ENCODE results near the gene SLC24A2.

Gene SLC24A2

GRCh38 chr9:19799784-19800183 is 10.9 kb upstream of the SLC24A2 start:
- Histone ChIP-seq H3K36me3 (ENCODE audit: control insufficient read depth, insufficient read depth, low read length) (no peaks in the 10 kb centered on the region), H3K9me3 (ENCODE audit: control insufficient read depth, low read length) (no peaks in the 10 kb centered on the region), H3K27ac (ENCODE audit: insufficient read depth, low read length, poor library complexity, severe bottlenecking) (no peak overlapping the region), H3K4me1 (ENCODE audit: control insufficient read depth, insufficient read depth, low read length, poor library complexity, severe bottlenecking) (no peaks in the 10 kb centered on the region), H3K27me3 (replicated peaks; ENCODE audit: control insufficient read depth, insufficient read depth, low read length, poor library complexity, severe bottlenecking) (no peaks in the 10 kb centered on the region), H3K4me3 (ENCODE audit: insufficient read depth, low read depth, low read length, poor library complexity, severe bottlenecking) (no peak overlapping the region)
- DNase-seq = no peak

DNA sequence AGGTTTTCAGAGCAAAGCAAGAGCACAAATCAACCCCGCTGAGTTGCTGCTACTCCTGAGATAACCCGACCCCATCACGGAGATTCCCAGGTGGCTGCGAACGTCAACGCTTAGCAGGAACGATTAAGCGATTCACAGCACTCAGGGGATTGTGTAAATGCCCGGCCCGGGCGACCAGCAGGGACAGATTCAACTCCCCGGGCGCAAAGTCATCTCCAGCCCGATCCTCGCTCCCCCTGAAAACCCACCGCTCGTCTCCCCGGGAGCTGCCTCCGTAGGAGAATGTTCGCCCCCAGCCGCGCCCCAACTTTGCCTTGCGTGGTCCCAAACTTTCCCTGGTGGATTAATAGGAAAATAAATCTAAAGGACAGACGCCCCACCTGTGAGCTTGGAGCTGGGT is 685 bp downstream of the SLC24A2 start:
- no peaks in the 10 kb centered on the region for H3K36me3 ChIP-seq (ENCODE audit: control insufficient read depth, insufficient read depth, low read length)
- H3K4me1 ChIP-seq (ENCODE audit: control insufficient read depth, insufficient read depth, low read length, poor library complexity, severe bottlenecking) = no peaks in the 10 kb centered on the region
- H3K27ac ChIP-seq (ENCODE audit: insufficient read depth, low read length, poor library complexity, severe bottlenecking) = no peak overlapping the region
- DNase-seq = no peak
- H3K27me3 ChIP-seq (replicated peaks; ENCODE audit: control insufficient read depth, insufficient read depth, low read length, poor library complexity, severe bottlenecking) = peaks cover 4% of the 10 kb centered on the region
- H3K9me3 ChIP-seq (ENCODE audit: control insufficient read depth, low read length) = no peaks in the 10 kb centered on the region
- no peak overlapping the region for H3K4me3 ChIP-seq (ENCODE audit: insufficient read depth, low read depth, low read length, poor library complexity, severe bottlenecking)

DNA sequence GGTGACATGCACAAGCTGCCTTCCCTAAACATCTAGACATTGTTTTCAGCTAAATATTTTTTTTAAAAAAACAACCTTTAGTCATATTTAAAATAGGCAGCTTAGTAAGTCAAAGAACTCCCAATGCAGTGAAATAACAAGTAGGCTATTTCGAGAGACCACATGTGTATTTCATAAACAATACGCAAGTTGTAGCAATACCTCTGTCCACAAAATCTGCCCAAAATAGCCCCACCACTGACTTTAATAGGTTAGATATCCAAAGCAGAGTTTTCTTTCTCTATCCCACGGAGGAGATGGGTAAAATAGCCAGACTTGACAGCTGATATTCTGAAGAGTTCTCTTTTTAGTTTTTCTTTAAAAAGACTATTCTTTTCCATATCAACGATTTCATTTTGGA is 1.2 kb downstream of the SLC24A2 start:
- Histone ChIP-seq H3K27ac (ENCODE audit: insufficient read depth, low read length, poor library complexity, severe bottlenecking) (no peak overlapping the region), H3K36me3 (ENCODE audit: control insufficient read depth, insufficient read depth, low read length) (no peaks in the 10 kb centered on the region), H3K27me3 (replicated peaks; ENCODE audit: control insufficient read depth, insufficient read depth, low read length, poor library complexity, severe bottlenecking) (peaks cover 4% of the 10 kb centered on the region), H3K9me3 (ENCODE audit: control insufficient read depth, low read length) (no peaks in the 10 kb centered on the region), H3K4me1 (ENCODE audit: control insufficient read depth, insufficient read depth, low read length, poor library complexity, severe bottlenecking) (no peaks in the 10 kb centered on the region), H3K4me3 (ENCODE audit: insufficient read depth, low read depth, low read length, poor library complexity, severe bottlenecking) (no peak overlapping the region)
- no peak for DNase-seq

DNA sequence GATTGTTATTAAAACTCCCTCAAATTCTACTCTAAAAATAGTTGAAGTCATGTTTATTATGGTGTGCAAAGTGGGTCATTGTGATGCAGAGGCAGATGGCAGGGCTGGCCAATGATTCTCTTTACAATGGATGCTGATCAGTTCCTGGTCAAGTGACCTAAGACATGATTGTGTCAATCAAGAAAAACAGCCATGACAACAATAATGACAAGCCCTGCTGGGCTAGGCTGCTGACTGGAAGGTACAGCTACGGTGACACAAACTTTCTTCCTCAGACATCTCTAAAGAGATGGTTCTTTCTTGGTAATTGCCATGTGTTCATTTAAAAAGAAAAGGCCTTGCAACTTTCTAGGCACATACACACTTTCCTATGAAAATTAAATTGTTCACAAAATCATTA is 3.6 kb downstream of the SLC24A2 start:
- Histone ChIP-seq H3K27ac (ENCODE audit: insufficient read depth, low read length, poor library complexity, severe bottlenecking) (no peak overlapping the region), H3K4me3 (ENCODE audit: insufficient read depth, low read depth, low read length, poor library complexity, severe bottlenecking) (no peak overlapping the region), H3K9me3 (ENCODE audit: control insufficient read depth, low read length) (no peaks in the 10 kb centered on the region), H3K36me3 (ENCODE audit: control insufficient read depth, insufficient read depth, low read length) (no peaks in the 10 kb centered on the region), H3K4me1 (ENCODE audit: control insufficient read depth, insufficient read depth, low read length, poor library complexity, severe bottlenecking) (no peaks in the 10 kb centered on the region), H3K27me3 (replicated peaks; ENCODE audit: control insufficient read depth, insufficient read depth, low read length, poor library complexity, severe bottlenecking) (peaks cover 4% of the 10 kb centered on the region)
- no peak for DNase-seq

DNA sequence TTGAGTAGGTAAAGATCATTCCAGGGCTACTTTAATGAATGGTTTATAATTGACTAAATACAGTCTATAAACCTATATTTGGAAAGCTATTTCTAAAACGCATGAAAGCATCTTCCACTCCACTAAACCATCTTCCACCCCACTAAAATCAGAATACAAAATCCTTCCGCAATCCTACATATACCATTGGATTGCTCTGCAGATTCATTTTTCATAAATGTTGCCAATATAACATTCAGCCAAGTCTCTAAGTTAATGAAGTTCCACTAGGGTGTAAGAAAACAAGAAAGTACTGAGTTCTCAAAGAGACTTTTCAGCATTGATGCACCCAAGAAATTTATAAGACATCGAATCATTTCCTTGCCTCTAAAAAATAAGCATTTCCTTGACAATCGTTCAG is 4.7 kb downstream of the SLC24A2 start:
- H3K36me3 ChIP-seq (ENCODE audit: control insufficient read depth, insufficient read depth, low read length) = no peaks in the 10 kb centered on the region
- H3K4me1 ChIP-seq (ENCODE audit: control insufficient read depth, insufficient read depth, low read length, poor library complexity, severe bottlenecking) = no peaks in the 10 kb centered on the region
- peaks cover 4% of the 10 kb centered on the region for H3K27me3 ChIP-seq (replicated peaks; ENCODE audit: control insufficient read depth, insufficient read depth, low read length, poor library complexity, severe bottlenecking)
- no peak for DNase-seq
- no peaks in the 10 kb centered on the region for H3K9me3 ChIP-seq (ENCODE audit: control insufficient read depth, low read length)
- no peak overlapping the region for H3K4me3 ChIP-seq (ENCODE audit: insufficient read depth, low read depth, low read length, poor library complexity, severe bottlenecking)
- H3K27ac ChIP-seq (ENCODE audit: insufficient read depth, low read length, poor library complexity, severe bottlenecking) = no peak overlapping the region

GRCh38 chr9:19783500-19783899 is 5.3 kb downstream of the SLC24A2 start:
- no peak for DNase-seq
- H3K9me3 ChIP-seq (ENCODE audit: control insufficient read depth, low read length) = no peaks in the 10 kb centered on the region
- peaks cover 4% of the 10 kb centered on the region for H3K27me3 ChIP-seq (replicated peaks; ENCODE audit: control insufficient read depth, insufficient read depth, low read length, poor library complexity, severe bottlenecking)
- no peaks in the 10 kb centered on the region for H3K4me1 ChIP-seq (ENCODE audit: control insufficient read depth, insufficient read depth, low read length, poor library complexity, severe bottlenecking)
- H3K4me3 ChIP-seq (ENCODE audit: insufficient read depth, low read depth, low read length, poor library complexity, severe bottlenecking) = no peak overlapping the region
- H3K36me3 ChIP-seq (ENCODE audit: control insufficient read depth, insufficient read depth, low read length) = no peaks in the 10 kb centered on the region
- no peak overlapping the region for H3K27ac ChIP-seq (ENCODE audit: insufficient read depth, low read length, poor library complexity, severe bottlenecking)

DNA sequence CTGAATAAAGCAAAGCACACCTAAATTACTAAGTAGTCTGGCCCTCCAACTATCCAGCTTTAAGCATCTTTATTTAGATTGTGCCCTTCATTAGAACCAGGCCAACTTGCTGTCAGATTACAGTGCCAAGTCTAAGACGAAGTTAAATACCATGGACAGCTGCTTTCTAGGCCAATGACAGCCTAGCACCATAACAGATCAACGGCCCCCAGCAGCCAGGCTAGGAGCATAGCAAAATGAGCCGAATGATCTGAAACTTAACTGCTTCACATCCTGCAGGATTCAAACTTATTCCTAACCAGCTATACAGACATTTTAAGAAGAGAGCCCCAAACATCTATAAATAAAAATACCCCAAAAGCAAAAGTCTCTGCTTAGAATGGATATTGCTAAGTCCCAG is 6.8 kb downstream of the SLC24A2 start:
- Histone ChIP-seq H3K4me1 (ENCODE audit: control insufficient read depth, insufficient read depth, low read length, poor library complexity, severe bottlenecking) (no peaks in the 10 kb centered on the region), H3K4me3 (ENCODE audit: insufficient read depth, low read depth, low read length, poor library complexity, severe bottlenecking) (no peak overlapping the region), H3K9me3 (ENCODE audit: control insufficient read depth, low read length) (no peaks in the 10 kb centered on the region), H3K27ac (ENCODE audit: insufficient read depth, low read length, poor library complexity, severe bottlenecking) (no peak overlapping the region), H3K27me3 (replicated peaks; ENCODE audit: control insufficient read depth, insufficient read depth, low read length, poor library complexity, severe bottlenecking) (no peaks in the 10 kb centered on the region), H3K36me3 (ENCODE audit: control insufficient read depth, insufficient read depth, low read length) (no peaks in the 10 kb centered on the region)
- DNase-seq = no peak

DNA sequence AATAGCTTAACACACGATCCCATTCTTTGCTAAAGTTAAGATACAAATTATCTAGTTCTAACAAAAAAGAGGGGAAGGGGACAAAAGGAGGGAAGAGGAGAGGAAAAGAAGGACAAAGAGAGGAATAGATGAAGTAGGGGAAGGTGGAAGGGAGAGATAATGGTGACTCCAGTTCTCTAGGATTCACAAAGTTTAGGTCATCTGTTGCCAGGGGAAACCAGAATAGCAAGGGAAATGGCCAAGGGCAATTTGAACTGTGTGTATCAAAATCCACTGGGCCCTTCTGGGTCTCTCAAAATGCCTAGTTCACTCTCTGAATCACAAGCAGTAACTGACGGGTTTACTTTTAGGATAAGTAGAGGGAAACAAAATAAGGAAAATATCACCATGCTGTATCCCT is 7.6 kb downstream of the SLC24A2 start:
- no peak overlapping the region for H3K4me3 ChIP-seq (ENCODE audit: insufficient read depth, low read depth, low read length, poor library complexity, severe bottlenecking)

GRCh38 chr9:19771446-19771845 is 17.4 kb downstream of the SLC24A2 start:
- H3K36me3 ChIP-seq (ENCODE audit: control insufficient read depth, insufficient read depth, low read length) = no peaks in the 10 kb centered on the region
- H3K4me1 ChIP-seq (ENCODE audit: control insufficient read depth, insufficient read depth, low read length, poor library complexity, severe bottlenecking) = no peaks in the 10 kb centered on the region
- H3K9me3 ChIP-seq (ENCODE audit: control insufficient read depth, low read length) = no peaks in the 10 kb centered on the region
- H3K27ac ChIP-seq (ENCODE audit: insufficient read depth, low read length, poor library complexity, severe bottlenecking) = no peak overlapping the region
- no peak for DNase-seq
- no peaks in the 10 kb centered on the region for H3K27me3 ChIP-seq (replicated peaks; ENCODE audit: control insufficient read depth, insufficient read depth, low read length, poor library complexity, severe bottlenecking)
- H3K4me3 ChIP-seq (ENCODE audit: insufficient read depth, low read depth, low read length, poor library complexity, severe bottlenecking) = no peak overlapping the region

More for the DNA sequence above, 7.6 kb downstream of the SLC24A2 start:
- Histone ChIP-seq H3K27ac (ENCODE audit: insufficient read depth, low read length, poor library complexity, severe bottlenecking) (no peak overlapping the region), H3K4me1 (ENCODE audit: control insufficient read depth, insufficient read depth, low read length, poor library complexity, severe bottlenecking) (no peaks in the 10 kb centered on the region), H3K9me3 (ENCODE audit: control insufficient read depth, low read length) (no peaks in the 10 kb centered on the region), H3K27me3 (replicated peaks; ENCODE audit: control insufficient read depth, insufficient read depth, low read length, poor library complexity, severe bottlenecking) (no peaks in the 10 kb centered on the region), H3K36me3 (ENCODE audit: control insufficient read depth, insufficient read depth, low read length) (no peaks in the 10 kb centered on the region)
- no peak for DNase-seq

- Histone ChIP-seq H3K27me3 (replicated peaks; ENCODE audit: control insufficient read depth, insufficient read depth, low read length, poor library complexity, severe bottlenecking) (no peaks in the 10 kb centered on the region), H3K4me3 (ENCODE audit: insufficient read depth, low read depth, low read length, poor library complexity, severe bottlenecking) (no peak overlapping the region), H3K36me3 (ENCODE audit: control insufficient read depth, insufficient read depth, low read length) (no peaks in the 10 kb centered on the region), H3K4me1 (ENCODE audit: control insufficient read depth, insufficient read depth, low read length, poor library complexity, severe bottlenecking) (no peaks in the 10 kb centered on the region), H3K27ac (ENCODE audit: insufficient read depth, low read length, poor library complexity, severe bottlenecking) (no peak overlapping the region), H3K9me3 (ENCODE audit: control insufficient read depth, low read length) (no peaks in the 10 kb centered on the region)
- DNase-seq = no peak
Measured at GRCh38 chr9:19770973-19771372, 17.9 kb downstream of the SLC24A2 start.

- Histone ChIP-seq H3K36me3 (ENCODE audit: control insufficient read depth, insufficient read depth, low read length) (no peaks in the 10 kb centered on the region), H3K27me3 (replicated peaks; ENCODE audit: control insufficient read depth, insufficient read depth, low read length, poor library complexity, severe bottlenecking) (no peaks in the 10 kb centered on the region), H3K4me3 (ENCODE audit: insufficient read depth, low read depth, low read length, poor library complexity, severe bottlenecking) (no peak overlapping the region), H3K27ac (ENCODE audit: insufficient read depth, low read length, poor library complexity, severe bottlenecking) (no peak overlapping the region), H3K4me1 (ENCODE audit: control insufficient read depth, insufficient read depth, low read length, poor library complexity, severe bottlenecking) (no peaks in the 10 kb centered on the region), H3K9me3 (ENCODE audit: control insufficient read depth, low read length) (no peaks in the 10 kb centered on the region)
- no peak for DNase-seq
Measured at GRCh38 chr9:19769213-19769612, 19.6 kb downstream of the SLC24A2 start.

All from effector memory CD4-positive, alpha-beta T cell (primary cell).